Measurements from ENCODE around the gene PEX12.
"Not testable (repeated sequence)": the region's sequence is repeated elsewhere in the genome, so short reads cannot be mapped to it uniquely, and the experiment has no call there.

PEX12 gene

GRCh38 chr17:35578929-35579432 lies 610 bp upstream of the PEX12 start:
- no peak for DNase-seq (ENCODE audit: low read depth in 2 of 2)

GRCh38 chr17:35577830-35578196 lies 558 bp downstream of the PEX12 start:
- DNase-seq (ENCODE audit: low read depth in 2 of 2) = no peak

DNA sequence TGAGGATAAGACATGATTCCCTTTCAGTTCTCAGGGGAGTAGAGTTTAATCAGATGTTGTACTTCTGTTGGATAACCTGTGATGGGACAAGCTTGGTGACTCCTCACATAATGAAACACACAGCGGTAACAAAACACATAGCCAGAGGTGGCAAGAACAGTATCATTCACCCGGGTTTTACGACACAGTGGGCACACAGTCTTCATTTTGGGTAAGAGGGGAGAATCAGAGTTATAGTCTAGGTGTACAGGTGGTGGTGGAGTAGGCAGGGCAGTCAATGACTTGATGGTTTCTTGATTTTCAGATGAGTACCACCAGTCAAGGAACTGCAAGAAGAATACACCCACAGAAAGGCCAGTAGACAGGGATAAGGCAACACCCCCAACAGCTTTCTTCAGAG lies 2.6 kb downstream of the PEX12 start:
- no peak for DNase-seq (ENCODE audit: low read depth in 2 of 2)

DNA sequence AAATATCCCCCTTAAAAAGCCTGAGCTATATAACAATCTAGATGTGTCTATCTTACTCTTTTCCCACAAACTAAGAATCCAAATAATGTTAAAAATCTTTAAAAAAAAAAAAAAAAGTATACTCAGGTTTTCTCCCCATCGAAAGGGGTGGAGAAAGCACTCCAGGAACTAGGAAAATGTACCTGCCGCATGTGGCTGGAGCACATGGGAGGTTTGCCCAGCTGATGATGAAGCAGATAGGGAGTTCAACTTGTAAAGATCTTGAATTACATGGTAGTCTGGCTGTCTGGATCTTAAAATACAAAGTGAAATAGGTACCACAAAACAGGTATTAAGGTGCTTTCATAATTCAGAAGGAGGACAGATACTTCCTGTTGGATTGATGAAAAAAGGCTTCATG lies 9.0 kb downstream of the PEX12 start:
- no peak for DNase-seq (ENCODE audit: low read depth in 2 of 2)

GRCh38 chr17:35568561-35568960 lies 9.8 kb downstream of the PEX12 start:
- DNase-seq (ENCODE audit: low read depth in 2 of 2) = peak in 1 of 2 donors; percentile 35

DNA sequence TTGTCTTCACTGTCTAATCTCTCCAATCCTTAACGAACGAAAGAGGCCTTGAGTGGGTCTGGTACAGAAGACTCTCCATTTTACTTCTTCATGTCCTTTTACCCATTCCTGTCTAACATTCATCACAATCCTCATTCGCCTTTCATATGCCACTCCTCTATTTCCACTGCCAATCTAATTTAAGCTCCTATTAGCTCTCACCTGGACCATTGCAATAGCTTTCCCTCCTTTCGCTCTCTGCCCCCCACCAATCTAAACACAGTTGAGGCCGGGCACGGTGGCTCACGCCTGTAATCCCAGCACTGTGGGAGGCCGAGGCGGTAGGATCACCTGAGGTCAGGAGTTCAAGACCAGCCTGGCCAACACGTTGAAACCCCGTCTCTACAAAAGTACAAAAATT lies 11.4 kb downstream of the PEX12 start:
- DNase-seq (ENCODE audit: low read depth in 2 of 2) = no peak

- DNase-seq (ENCODE audit: low read depth in 2 of 2) = not testable (repeated sequence)
These were observed 15.2 kb downstream of the PEX12 start for GRCh38 chr17:35563181-35563580.

DNA sequence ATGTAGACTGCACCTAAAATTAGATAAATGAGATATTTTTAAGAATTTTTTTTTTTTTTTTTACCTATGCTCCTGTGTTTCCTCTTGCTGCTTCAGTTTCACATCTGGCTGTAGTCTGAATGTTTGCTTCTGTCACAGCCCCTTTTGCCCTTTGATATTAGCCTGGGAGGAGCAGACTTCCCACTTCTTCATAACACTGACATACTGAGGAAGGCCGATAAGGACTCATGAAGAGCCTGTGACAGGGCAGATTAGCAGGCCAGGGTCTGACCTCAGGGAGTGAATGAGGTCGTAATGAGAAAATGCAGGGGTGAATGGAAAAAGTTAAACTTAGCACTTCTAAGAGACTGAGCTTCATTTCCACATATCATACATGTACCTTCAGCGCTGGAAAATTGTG lies 17.7 kb downstream of the PEX12 start, which contains the start of gene SLFN14:
TSS of gene SLFN14 (minus strand) at position 117 of the 400 bp plus-strand sequence. CDS start 2,757 bp downstream, outside the sequence.
- DNase-seq (ENCODE audit: low read depth in 2 of 2) = no peak

GRCh38 chr17:35559495-35560210 lies 18.7 kb downstream of the PEX12 start:
- DNase-seq (ENCODE audit: low read depth in 2 of 2) = no peak

DNA sequence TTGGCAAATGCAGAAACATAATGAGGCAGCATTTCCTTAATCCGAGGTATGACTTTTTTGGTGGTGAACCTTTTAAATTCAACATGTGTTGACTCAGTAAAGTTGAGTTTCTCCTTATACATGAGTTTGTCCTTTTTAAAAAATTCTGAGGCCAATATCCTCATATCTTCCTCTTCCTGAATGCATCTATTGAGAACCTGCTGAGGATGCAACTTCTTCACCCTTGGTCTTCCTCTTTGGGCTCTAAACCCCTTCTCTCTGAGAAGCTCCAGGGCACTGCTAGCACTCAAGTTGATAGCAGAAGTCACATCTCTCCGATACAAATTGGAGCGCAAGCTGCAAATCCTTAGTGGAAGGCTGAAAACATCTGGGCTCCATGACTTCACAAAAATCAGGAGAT lies 21.0 kb downstream of the PEX12 start:
- no peak for DNase-seq (ENCODE audit: low read depth in 2 of 2)

DNA sequence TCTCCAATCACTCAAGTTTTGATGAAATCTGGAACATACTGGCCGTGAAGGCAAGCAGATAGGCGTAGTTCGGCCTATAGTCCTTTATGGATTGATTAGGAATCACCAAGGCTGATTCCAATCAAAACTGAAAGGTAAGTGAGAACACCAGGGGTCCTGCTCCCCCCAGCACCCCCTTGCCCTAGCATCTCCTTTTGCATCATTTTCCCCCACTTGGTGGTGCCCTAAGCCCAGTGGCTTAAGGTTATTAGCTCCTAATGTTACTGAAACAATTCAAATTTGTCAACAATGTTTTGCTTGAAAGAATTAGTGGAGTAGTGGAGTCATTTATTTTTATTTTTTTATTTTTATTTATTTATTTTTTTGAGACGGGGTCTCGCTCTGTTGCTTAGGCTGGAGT lies 22.7 kb downstream of the PEX12 start:
- DNase-seq (ENCODE audit: low read depth in 2 of 2) = no peak

DNA sequence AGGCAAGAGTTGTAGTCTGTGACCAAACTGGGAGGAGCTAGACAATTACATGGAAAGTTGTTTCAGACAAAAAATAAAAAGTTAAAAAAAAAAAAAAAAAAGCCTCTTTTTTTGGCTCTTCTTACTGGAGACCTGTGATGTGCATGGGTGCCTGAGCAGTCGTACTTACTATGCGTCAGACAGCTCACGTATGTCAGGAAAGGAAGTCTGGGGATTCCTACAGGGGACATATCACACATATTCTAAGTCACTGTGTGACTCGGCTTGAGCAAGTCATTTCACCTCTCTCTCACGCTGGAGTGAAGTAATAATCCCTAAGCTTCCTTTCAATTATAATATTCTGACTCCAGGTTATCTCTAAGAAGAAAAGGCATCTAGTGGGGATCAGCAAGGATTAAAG lies 23.7 kb downstream of the PEX12 start:
- DNase-seq (ENCODE audit: low read depth in 2 of 2) = no peak

- no peak for DNase-seq (ENCODE audit: low read depth in 2 of 2)
These were observed 25.1 kb downstream of the PEX12 start for GRCh38 chr17:35553310-35553709.

DNA sequence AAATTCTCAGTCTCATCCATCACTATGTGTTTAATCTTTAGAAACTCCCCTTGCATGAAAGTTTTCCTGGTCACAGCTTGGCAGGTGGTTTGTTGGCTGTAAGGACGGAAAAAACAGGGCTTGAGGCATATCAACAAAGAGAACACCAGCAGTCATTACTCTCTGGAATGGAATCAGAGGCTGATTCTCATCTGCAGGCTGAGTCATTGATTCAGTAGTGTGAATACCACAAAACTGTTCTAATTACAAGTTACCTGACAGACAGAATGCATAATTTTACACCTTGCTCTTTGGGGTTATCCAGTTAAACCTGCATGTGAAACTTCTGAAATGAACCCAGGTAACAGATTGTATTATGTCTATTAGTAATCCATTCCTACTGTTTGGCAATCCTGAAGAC lies 29.4 kb downstream of the PEX12 start:
- DNase-seq (ENCODE audit: low read depth in 2 of 2) = no peak

DNA sequence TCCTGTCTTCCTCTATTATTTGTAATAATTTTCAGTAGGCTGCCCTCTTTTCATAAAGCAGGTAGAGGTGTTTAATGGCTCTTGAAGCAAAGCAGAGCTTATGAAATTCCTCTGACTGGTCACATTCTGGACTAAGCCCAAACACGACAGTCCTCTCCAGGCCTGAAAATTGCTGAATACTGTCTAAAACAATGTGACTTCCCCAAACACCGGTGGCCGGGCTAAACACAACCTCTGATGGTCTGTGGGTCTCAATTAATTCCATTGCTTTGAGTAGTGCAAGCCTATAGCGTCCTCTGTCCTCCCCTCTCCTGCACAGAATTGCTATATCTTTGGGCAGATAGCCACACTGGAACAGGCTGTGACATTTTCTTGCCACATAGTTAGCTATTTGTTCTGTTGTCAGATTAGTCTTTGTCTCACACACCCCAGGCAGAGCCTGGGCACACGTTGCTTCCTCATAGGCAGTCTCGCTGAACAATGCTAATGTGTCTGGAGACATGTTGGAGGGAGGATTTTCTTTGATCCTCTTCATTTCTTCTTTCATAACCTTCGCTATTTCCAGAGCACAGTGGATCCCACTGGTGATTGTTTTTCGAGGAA lies 30.1 kb downstream of the PEX12 start:
- no peak for DNase-seq (ENCODE audit: low read depth in 2 of 2)

DNA sequence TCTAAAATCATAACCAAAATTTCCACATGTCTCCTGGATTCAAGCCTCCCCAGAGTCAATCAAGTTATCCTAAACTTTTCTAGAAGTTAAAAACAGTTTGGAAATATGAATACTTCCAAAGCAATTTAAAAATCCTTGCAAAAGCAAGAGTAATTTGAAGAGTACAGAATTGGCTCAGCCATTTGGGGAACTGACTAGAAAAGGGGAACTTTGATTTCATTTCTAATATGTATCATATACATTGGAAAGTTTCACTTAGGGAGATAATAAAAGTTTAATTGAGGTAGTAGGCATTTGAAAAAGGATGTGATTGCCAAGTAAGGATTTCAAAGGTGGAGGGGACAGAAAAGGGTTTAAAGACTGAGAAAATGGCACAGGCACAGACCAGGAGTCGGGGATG lies 31.9 kb downstream of the PEX12 start:
- no peak for DNase-seq (ENCODE audit: low read depth in 2 of 2)

GRCh38 chr17:35545150-35545549 lies 33.2 kb downstream of the PEX12 start:
- DNase-seq (ENCODE audit: low read depth in 2 of 2) = no peak

GRCh38 chr17:35543856-35544255 lies 34.5 kb downstream of the PEX12 start:
- DNase-seq (ENCODE audit: low read depth in 2 of 2) = no peak

GRCh38 chr17:35542990-35543389 lies 35.4 kb downstream of the PEX12 start:
- DNase-seq (ENCODE audit: low read depth in 2 of 2) = no peak

DNA sequence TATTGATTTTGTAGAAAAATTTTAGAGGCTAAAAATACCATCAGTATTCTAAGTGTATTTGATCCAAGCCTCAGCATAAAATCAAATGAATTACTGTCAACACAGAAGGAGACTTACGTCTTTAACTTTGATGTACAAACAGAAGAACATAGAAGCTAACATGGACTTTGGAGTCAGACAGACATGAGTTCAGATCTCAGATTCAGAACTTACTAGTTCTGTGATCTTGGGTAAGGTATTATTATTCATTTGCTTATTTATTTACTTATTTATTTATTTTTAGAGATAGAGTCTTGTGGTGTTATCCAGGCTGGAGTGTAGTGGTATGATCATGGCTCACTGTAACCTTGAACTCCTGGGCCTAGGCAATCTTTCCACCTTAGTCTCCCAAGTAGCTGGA lies 36.9 kb downstream of the PEX12 start:
- DNase-seq (ENCODE audit: low read depth in 2 of 2) = no peak

- DNase-seq (ENCODE audit: low read depth in 2 of 2) = no peak
These were observed 37.6 kb downstream of the PEX12 start for GRCh38 chr17:35540589-35541404.

DNA sequence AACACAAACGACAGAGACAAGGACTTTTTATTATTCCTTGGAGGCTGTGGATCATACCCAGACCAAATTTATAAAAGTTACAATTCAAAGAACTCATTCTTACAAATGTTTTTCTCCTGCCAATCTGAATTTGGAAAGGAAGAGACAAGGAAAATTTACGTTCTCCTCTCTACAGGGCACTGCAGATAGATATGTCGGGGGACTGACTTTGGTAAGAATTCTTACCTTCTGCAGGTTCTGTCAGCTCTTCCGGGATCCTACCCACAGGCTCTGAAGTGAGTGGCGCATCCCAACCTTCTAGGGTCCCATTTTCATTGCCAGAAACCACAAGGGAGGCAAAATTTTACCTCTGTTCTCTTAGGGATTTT lies 38.7 kb downstream of the PEX12 start:
- DNase-seq (ENCODE audit: low read depth in 2 of 2) = no peak

Data from activated CD4-positive, alpha-beta T cell treated with anti-CD3 and anti-CD28 coated beads for 24 hours (primary cell).